Activated T-cell treated with anti-CD3 and anti-CD28 coated beads for 1 hour (primary cell): ENCODE results near the gene NCSTN.
A peak's percentile ranks its signal among the peaks of the same experiment; 100 is the strongest.
"Not testable (repeated sequence)": the region's sequence is repeated elsewhere in the genome, so short reads cannot be mapped to it uniquely, and the experiment has no call there.

ENCODE experiments used
- DNase-seq: peaks from one replicate; pipeline ENCODE4 v3.0.0-alpha.2; 2020; ENCODE audit warnings: low read depth

The NCSTN gene

DNA sequence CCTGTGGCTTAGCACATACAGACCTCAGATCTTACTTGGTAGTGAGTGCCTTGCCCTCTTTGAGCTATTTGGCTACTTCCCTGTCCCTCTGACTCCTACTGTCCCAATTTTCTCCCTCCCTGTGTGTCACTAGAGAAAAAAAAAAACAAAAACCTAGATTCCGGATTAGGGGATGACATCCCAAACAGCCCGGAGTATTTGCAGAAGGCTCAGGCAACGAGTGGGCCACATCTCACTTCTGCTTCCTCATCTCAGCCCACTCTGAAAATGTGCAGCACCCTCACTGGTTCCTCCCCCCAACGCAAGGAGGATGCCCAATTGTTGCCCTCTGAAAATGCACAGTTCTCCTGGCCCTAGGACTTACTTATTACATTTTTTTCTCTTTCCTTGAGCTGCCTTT lies 28.6 kb downstream of the NCSTN start:
- no peak for DNase-seq

DNA sequence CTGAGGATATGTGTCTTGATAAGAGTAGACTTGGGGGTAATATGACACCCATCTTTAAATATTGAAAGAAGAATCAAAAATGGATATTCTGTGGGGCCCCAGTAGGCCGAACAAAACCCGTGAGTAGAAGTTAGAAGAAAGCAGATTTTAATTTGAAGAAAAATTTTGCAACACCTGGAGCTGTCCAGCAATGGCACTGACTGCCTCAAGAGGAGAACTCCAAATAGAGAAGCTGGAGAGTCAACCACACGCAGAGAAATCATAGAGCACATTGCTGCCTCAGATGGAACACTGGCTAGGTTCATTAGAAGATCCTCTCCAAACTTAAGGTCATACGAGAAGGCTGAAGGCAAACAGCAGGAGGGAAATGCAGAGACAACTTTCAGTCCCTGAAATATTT lies 30.5 kb downstream of the NCSTN start:
- DNase-seq, result no peak

DNA sequence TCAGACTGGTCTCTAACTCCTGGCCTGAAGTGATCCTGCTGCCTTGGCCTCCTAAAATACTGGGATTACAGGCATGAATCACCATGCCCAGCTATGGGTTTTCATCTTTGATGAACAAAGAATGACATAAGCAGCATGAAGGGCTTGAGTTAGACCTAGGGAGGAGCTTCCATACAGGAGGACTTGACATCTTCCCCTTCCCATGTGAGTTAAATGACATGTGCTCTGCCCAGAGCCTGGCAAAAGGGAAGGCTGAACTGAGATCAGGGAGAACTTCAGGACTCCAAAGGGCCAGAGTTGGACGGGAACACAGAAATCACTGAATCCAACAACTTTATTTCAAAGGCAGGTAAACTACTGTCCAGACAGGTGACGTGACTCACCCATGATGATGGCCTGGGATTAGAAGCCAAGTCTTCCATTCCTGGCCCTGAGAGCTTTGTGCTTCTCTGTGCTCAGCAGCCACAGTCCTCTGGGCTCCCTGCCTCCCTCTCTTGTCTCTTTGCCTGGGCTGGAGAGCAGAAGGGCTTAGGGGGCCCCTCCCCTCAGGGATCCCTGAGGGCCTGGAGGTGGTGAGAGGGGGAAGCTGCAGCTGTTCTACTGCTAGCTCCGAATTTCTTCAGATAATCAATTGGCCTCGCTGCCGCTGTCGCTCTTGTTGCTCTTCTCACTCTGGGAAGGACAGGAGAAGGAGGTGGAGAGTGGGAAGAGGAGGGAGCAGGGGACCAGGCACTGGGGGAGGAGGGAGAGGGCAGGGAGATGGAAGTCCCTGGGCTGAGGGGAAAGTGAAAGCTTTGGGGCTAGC lies 31.3 kb downstream of the NCSTN start:
- no peak for DNase-seq

DNA sequence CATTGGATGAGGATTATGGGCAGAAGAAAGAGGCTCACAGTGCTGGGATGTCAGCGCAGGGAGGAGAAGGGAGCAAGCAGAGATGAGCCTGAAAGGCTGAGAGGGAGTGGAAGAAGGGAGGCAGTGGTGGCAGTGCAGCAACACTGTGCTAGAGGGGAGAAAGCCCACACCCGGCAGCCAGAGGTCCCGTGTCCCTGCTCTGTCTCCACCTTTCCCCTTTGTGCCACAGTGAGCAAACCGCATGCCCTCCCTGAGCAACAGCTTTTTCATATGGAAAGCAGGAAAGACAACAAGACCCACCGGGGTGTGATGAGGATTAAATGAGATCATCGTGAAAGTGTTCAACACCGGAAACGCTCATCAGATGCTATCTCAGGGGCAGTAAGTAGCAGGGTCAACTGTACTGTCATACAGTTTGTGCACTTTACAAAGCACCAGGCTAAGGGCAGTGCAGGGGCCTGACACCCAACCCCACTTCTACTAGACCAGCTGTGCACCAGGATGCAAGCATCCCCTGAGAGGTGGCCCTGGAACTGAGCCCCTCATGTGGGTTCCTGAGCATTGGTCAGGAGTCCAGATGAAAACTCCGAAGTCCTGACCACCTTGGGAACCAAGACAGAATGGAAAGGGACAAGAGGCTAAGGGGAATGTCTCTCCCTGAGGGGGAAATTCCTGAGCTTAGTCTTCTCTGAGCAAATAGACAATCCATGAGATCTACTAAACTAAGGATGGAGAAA lies 32.8 kb downstream of the NCSTN start:
- DNase-seq, result no peak

DNA sequence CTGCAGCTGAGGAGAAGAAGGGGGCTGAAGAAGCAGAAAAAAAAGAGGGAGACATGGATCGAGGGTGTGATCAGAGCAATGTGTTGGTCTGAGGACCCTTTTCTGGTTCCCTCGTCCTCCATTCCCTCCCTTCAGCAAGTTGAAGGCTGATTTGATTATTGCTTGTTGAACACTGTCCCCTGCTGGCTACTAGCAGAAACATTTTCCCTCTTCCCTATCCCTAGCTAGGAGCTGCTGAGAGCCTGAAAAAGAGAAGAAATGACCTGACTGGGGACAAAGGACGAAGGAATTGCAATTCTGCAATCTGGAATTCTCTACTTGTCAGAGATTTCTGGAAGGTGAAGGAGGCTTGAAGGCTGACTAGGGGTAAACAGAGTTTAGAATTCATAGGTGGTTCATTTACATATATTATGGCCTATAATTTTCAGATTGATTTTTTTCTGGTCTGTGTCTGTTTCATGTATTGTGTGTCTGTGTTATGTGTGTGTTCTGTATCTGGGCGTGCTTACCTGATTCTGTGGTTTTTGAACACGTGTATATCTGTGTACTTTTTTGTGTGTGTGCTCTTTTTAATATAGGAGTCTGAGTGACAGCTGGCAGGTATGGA lies 33.4 kb downstream of the NCSTN start:
- no peak for DNase-seq

DNA sequence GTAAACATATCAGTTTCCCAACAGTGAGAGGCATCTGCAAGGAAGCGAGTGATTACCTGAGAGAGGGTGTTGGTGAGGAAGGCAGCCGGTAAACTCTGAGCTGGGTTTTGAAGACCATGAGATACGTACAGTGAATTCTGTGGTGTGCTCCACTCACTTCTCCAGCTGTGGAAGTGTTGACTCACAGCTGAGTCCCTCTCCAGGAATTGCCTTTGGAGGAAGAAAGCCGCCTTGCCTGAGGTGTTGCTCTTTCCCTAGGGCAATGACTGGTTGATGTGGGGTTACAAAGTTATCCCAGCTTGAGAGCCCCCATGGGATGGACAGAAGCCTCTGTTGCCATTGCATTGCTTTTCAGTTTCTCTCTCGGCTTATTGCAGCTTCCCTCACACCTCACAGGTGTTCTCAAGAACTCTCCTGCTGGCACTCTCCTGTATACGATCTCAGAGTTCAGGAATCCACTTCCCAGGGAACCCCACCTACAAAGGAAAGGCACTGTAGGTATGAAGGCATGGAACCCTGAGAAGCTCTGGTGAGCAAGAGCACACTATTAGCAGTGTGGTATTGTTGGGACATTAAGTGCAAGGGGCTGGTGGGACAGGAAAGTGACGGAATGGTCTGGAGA lies 34.5 kb downstream of the NCSTN start:
- no peak for DNase-seq

DNA sequence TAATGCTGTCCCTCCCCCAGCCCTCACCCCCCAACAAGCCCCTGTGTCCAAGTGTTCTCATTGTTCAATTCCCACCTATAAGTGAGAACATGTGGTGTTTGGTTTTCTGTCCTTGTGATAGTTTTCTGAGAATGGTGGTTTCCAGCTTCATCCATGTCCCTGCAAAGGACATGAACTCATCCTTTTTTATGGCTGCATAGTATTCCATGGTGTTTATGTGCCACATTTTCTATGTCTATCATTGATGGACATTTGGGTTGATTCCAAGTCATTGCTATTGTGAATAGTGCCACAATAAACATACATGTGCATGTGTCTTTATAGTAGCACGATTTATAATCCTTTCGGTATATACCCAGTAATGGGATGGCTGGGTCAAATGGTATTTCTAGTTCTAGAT lies 41.6 kb downstream of the NCSTN start:
- DNase-seq, result not testable (repeated sequence)

DNA sequence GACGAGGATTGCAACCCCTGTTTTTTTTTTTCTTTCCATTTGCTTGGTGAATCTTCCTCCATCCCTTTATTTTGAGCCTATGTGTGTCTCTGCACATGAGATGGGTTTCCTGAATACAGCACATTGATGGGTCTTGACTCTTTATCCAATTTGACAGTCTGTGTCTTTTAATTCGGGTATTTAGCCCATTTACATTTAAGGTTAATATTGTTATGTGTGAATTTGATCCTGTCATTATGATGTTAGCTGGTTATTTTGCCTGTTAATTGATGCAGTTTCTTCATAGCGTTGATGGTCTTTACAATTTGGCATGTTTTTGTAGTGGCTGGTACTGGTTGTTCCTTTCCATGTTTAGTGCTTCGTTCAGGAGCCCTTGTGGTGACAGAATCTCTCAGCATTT lies 45.2 kb downstream of the NCSTN start:
- DNase-seq, result not testable (repeated sequence)

DNA sequence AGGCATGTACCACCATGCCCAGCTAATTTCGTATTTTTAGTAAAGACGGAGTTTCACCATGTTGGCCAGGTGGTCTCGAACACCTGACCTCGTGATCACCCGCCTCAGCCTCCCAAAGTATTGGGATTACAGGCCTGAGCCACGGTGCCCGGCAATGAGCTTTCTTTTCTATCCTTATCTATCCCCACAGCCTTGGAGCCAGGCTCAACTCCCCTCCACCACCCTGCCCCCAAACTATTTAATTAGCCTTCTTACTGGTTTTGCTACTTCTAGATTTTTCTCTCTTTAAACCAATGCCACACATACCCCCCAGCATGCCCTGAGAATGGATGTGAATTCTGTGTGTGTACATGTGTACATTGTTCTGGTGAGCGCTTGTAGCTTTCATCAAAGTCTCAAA lies 51.5 kb downstream of the NCSTN start:
- DNase-seq, result no peak

DNA sequence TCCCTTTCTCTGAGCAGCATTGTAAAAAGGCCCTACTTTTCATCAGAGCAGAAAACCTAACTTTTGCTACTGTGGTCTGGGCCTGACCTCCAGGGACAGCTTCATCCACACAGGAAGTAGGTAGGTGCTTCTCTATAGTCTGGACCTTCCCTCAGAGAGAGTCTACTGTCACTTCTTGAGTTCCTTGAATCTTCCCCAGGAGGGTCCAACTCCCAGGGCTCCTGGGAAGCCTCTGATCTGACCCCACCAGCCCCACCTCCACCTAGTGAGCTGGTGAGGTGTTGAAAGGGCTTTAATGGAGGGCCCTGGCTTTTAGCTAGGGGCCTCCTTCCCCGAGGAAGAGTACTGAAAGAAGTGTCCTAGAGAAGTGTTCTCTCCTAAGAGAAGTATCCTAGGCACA lies 54.5 kb downstream of the NCSTN start:
- DNase-seq, result no peak

DNA sequence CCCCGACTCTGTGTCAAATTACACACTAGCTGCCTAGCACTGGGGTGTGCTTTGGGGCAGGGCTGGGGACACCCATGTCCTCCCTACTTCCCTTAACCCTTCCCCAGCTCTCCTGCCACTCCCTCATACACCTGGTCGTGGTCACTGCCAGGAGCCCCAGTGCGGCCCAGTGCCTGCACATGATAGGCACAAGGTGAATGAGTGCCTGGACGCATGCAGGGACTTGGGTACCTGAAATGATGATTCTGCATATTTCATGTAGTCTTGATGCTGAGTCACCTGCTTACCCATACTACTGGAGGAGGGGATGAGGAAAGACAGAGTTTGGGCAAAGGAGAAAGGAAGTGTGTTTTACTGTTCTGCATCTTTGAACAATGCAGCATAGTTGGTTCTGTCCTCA lies 55.6 kb downstream of the NCSTN start:
- DNase-seq, result no peak

DNA sequence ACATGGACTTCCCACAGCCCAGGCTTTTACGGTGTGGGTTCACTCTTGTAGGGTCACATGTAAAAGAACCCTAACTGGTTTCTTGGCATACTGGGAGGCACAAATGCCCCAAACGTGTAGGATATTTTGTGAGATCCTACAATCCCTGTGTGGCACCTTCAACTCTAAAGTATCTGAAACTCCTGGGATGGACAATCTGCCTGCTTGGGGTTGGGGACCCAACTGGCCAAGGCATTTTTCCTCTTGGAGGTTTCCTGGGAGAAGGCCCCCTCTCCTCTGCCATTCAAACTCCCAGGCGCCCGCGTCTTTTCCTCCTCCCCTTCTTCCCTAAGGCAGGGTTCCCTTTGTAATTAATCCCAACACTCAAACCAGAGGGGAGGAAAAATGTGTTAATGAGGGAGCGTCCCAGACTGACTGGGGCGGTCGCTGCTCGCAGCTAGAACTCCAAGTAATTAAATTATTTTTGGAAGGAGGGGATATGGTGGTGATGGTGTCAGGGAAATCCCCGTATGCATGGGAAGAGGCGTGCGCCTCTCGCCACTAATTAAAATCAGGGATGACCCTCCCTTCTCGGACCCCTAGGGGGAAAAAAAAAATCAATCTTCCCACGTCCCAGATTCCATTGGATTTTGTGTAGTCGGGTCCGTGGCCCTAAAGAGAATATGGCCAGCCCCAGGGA lies 56.5 kb downstream of the NCSTN start:
- no peak for DNase-seq

DNA sequence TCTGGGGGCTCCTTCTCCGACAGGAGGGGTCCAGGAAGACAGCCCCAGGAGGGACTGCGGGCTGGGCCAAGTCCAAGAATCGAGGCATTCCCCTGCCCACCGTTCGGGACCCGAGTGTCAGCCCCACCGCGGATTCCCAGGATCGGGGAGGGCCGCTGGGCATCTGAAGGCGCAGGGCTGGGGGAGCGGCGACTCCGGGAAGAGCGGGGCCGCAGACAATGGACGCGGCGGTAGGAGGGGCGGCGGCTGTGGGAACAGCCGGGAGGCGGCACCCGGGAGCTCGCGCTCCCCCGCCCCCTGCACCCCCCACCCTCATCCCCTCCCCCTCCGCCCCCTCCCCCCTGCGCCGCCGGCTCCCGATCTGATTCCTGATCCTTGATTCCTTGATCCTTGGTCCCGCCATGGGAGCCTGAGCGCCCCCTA lies 57.1 kb downstream of the NCSTN start, which contains the start of gene VANGL2:
VANGL2 (plus strand) TSS at position 342 of the 423 bp plus-strand sequence. CDS start 15,274 bp downstream, outside the sequence.
- DNase-seq, result peak; percentile 38

DNA sequence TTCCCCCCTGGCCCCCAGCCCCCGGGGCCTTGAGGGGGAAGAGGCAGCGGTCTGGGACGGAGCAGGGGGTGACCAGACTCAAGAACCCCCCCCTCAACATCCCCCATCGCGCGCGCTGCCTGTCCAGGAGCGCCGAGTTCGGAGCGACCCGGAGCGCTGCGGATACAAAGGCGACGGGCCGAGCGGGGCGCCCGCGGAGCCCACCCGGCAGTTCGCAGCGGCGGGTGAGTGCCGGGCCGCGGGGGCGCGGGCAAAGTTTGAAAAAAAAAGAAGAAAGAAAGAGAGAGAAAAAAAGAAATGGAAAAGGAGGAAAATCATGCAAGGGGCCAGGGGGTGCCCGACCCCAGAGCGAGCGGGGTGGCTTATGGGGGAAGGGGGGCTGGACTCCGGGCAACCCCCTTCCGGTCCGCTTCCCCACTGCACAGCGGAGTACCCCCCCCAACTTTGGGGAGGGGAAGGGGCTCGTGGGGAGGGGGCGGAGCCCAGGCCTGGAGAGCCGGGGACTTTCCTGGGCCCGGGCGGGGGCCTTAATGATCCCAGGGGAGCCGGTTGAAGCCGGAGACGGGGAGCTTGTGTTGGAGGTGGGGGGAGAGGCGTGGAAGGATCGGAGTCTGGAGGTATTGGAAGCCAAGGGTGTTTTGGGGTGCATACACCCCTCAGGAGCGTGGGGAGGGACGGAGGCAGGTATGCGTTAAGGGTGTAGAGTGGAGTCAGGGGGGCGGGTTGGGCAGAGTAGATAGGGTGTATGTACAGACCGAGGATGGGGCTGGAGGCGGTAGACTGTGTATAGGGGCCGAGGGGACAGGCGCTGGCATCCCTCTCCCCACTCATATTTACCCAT lies 57.7 kb downstream of the NCSTN start:
- no peak for DNase-seq

DNA sequence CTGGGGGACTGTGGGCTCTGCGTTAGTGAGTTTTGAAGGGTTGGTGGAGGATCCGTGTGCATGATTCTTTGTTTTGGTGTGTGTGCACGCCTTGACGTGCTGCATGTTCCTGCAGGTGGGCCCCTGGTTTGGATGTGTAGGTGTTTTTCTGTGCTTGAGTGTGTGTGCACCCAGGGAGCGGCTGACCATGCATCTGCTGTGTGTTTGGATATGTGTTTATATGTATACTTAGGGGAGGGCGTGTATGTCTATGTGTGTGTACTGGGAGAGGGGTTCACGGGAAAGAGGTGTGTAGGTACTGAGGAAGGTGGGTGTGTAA lies 58.3 kb downstream of the NCSTN start:
- DNase-seq, result no peak

DNA sequence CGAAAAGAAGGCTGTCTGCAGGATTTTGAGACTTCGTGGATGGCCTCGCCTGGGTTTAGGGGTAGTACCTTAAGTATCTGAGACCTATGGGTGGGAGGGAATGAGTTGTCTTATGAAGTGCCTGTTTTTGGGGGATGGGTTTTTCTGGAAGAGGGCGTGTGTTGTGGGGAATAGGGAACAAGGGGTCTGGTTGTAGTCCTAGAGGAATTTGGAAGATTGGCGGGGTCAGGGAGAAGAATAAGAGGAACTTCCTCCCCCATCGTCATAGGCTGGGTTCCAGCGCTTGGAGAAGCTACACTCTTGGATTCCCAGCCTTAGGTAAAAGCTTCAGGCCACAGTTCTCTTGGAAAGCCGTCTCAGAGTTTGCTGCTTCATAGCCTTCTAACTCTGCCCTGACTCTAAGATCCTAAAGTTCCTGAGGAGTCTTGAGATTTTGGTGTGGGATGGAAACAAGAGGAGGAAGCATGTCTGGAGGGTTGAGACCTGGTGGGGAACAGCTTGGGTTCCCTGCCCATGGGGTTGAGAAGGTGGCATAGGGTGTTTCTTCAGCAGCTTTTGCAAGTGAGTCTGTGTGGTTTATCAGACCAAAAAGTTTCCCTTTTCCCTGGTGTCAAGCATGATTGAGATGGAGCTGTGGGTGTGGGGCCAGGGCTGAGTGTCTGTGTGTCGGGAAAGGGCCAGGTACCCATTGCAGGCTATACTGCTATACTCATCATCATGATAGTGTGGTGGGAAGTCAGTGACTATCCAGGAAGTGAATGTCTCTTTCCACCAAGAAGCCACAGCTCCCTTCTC lies 59.0 kb downstream of the NCSTN start:
- DNase-seq, result no peak

DNA sequence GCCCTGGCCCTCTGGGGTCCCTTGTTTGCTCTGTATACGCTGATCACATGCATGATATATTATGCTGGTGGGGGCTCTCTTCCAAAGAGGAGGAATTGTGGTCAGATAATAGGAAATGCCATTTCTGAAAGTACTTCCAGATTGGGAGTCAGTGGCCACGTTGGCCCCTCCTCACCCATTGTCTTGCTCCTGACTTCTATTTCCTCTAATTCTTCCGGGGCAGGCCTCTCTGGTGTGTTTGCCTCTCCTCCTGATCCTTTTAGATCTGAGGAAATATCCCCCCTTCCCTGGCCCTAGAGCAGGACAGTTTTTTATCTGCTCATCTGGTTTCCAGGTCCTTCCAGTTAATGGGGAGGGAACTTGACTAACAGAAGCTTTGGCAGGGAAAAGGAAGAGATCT lies 60.1 kb downstream of the NCSTN start:
- no peak for DNase-seq

DNA sequence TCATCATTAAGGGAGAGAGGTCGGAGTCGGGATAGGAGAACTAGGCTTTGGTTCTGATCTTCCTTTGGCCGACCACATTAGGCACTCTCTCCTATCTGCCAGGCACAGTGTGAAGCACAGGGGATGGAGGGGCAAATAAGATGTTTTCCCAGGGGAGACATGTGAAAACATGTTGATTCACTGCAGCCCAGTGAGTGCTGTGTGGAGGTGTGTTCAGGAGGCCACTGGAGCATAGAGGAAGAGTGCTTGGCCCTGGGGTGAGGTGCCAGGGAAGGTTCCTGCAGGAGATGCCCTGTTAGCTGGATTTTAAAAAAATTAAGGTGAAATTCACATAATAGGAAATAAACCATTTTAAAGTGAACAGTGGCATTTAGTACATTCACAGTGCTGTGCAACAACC lies 60.9 kb downstream of the NCSTN start:
- no peak for DNase-seq

DNA sequence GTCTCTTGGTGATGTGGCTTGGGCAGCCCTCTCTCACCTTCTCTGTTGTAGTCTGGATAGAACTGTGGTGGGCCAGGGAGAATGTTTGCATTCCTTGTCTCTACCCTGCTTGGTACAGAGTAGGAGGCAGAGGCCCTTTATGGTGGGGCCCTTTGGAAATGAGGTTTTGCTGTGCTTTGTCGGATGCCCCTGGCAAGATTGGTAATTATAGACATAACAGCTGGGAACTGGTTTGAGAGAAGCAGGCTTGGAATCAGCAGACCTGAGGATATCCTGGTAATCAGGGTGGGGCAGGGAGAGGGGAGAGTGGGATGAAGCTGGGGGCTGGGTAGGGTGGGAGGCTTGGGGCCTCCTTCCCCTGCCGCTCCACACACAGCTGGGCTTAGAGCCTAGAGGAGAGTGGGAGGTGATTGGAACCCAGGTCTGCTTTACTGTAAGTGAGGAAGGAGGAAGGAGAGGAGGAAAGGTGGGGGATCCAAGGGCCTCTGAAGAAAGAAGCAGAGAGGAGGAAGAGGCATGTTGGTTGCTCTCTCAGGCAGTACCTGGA lies 62.2 kb downstream of the NCSTN start:
- no peak for DNase-seq
